GM12865 (cell line): ENCODE data around the gene NMS.

Experiments used
- DNase-seq: peaks from one replicate; pipeline ENCODE4 v3.0.0; 2010; ENCODE audit warnings: low read depth
- H3K4me3 ChIP-seq: 2 replicates; pipeline ENCODE4 v1.5.1; 2011; ENCODE audit warnings: mild to moderate bottlenecking, low read depth, low read length, control low read depth
- TF ChIP-seq, protein P1 (sequence below): IDR thresholded peaks from 2 replicates; pipeline ENCODE4 v1.5.1; 2011; ENCODE audit warnings: low read length, control low read depth, low read depth, inconsistent platforms; ENCODE audit not compliant: insufficient read depth; ENCODE audit errors: missing control alignments

NMS gene

DNA sequence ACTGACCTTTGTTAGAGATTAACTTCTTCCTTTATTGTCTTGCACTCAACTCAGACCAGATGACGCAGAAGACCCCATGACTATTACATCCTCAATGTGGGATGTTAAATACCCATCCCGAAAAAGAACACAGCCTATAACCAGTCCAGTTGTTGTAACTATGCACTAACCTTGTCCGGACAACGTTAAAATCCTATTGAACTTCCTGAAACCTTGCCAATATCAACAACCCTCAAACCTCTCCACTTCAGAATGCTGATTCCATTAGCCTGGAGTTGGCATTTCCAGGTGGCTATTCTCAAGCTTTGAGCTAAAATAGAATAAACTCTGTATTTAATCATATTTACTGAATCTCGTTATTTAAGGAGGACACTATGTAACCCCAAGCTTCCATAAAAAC lies 13.6 kb downstream of the NMS start:
- no peak overlapping the region for H3K4me3 ChIP-seq
- DNase-seq: no peak
- TF ChIP-seq, protein P1, sequence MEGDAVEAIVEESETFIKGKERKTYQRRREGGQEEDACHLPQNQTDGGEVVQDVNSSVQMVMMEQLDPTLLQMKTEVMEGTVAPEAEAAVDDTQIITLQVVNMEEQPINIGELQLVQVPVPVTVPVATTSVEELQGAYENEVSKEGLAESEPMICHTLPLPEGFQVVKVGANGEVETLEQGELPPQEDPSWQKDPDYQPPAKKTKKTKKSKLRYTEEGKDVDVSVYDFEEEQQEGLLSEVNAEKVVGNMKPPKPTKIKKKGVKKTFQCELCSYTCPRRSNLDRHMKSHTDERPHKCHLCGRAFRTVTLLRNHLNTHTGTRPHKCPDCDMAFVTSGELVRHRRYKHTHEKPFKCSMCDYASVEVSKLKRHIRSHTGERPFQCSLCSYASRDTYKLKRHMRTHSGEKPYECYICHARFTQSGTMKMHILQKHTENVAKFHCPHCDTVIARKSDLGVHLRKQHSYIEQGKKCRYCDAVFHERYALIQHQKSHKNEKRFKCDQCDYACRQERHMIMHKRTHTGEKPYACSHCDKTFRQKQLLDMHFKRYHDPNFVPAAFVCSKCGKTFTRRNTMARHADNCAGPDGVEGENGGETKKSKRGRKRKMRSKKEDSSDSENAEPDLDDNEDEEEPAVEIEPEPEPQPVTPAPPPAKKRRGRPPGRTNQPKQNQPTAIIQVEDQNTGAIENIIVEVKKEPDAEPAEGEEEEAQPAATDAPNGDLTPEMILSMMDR: no peak

DNA sequence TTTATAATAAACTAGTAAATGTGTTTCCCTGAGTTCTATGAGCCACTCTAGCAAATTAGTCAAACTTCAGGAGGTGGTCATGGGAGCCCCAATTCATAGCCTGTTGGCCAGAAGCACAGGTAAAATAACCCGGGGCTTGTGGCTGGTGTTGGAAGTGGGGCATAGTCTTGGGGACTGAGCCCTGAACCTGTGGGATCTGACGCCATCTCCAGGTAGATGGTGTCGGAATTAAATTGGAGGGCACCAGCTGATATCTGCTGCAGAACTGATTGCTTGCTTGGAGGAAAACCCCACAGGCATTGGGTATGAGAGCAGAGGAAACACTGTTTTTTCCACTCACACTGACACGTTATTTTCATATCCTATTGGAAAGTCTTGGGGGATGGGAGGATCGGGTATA lies 14.1 kb downstream of the NMS start:
- TF ChIP-seq, protein P1: no peak
- no peak overlapping the region for H3K4me3 ChIP-seq
- DNase-seq: no peak

DNA sequence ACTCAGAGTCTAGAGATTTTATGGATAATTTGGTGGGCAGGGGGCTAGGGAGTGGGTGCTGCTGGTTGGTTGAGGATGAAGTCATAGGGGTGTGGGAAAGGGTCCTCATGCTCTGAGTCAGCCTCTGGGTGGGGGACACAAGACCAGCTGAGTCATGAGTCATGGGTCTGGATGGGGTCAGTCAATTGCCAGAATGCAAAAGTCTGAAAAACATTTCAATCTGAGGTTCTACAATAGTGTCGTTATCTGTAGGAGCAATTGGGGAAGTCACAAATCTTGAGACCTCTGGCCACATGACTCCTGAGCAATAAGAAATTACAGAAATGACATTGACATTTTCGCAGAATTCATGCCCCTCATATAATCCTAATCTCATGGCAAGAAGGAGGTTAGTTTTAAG lies 15.1 kb downstream of the NMS start:
- no peak for DNase-seq
- no peak overlapping the region for H3K4me3 ChIP-seq
- TF ChIP-seq, protein P1: no peak

DNA sequence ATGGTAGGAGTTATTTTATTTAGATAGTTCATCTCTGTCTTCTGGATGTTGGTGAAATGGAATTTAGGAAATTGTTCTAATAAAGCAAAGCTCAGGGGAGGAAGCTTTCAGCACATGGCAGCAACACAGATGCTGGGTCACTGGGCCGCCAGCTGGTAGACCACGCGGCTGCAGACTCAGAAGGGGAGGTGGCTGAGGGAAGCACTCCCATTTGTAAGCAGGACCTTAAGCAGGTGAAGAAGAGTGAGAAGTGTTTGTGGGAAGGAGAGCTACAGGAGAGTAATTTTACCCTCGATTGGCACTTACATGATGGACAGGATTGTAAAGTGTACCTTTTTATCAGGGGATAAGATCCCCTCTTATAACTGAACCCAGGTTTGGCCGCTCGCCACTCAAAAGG lies 24.4 kb downstream of the NMS start:
- TF ChIP-seq, protein P1: no peak
- DNase-seq: no peak
- H3K4me3 ChIP-seq: no peak overlapping the region

DNA sequence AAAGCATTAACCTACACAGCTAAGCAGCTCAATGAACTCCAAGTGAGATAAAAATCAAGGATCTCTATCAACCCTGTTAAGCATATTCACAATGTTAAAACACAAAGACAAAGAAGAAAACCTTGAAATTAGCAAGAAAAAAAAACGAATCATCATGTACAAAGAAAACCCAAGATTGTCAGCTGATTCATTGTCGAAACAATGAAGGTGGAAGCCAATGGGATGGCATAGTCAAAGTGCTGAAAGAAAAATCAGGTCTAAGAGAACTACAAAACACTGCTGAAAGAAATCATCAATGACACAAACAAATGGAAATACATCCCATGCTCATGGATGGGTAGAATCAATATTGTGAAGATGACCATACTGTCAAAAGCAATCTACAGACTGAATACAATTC lies 32.5 kb downstream of the NMS start:
- no peak for DNase-seq
- TF ChIP-seq, protein P1: no peak
- no peak overlapping the region for H3K4me3 ChIP-seq

DNA sequence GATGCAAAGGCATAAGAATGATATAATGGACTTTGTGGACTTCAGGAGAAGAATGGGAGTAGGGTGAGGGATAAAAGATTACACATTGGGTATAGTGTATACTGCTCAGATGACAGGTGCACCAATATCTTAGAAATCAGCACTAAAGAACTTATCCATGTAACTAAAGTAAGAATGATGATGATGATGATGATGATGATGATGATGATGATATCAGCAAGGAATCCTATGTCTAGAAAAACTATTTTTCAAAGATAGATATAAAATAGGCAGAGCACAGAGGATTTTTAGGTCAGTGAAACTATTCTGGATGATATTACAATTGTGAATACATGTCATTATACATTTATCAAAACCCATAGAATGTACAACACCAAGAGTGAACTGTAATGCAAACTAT lies 34.3 kb downstream of the NMS start:
- TF ChIP-seq, protein P1: no peak
- H3K4me3 ChIP-seq: no peak overlapping the region
- no peak for DNase-seq

DNA sequence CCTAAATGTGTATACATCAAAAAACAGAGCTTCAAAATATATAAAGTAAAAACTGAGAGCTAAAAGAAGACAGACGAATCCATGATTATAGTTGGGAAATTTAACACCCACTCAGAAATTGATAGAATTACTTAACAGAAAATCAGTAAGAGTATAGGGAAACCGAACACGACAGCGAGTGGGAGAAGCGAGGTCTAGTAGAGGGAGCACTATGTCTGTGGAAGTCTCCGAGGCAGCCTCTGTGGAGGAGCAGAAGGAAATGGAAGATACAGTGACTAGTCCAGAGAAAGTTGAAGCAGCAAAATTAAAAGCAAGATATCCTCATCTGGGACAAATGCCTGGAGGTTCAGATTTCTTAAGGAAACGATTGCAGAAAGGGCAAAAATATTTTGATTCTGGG lies 38.8 kb downstream of the NMS start:
- no peak for DNase-seq
- TF ChIP-seq, protein P1: no peak
- H3K4me3 ChIP-seq: no peak overlapping the region
